SK-N-SH (cell line): Measurements from ENCODE around the gene SOX18.

Experiments used
- CTCF ChIP-seq: fragments of 200-600 bp; sonication (generic); IDR thresholded peaks from 2 replicates; pipeline ENCODE4 v1.6.1; 2017; ENCODE audit warnings: antibody characterized with exemption, mild to moderate bottlenecking, moderate library complexity
- EP300 ChIP-seq, 2 experiments: IDR thresholded peaks; 2 replicates each; pipeline versions ENCODE4 v1.4.0 to v1.6.1; 2012; ENCODE audit warnings: borderline replicate concordance in 1 of 2, low read depth in 1 of 2, low read length in 1 of 2
- FOXJ3 ChIP-seq: sonication (generic); formaldehyde crosslinking; IDR thresholded peaks from 2 replicates; pipeline ENCODE4 v1.5.1; 2020; ENCODE audit warnings: mild to moderate bottlenecking, missing genetic modification reagents
- MXI1 ChIP-seq: IDR thresholded peaks from 2 replicates; pipeline ENCODE4 v1.6.1; 2012; ENCODE audit warnings: mild to moderate bottlenecking, low read depth, low read length, improper control_type of control experiment
- PBX3 ChIP-seq: IDR thresholded peaks from 2 replicates; pipeline ENCODE4; 2012
- POLR2AphosphoS5 ChIP-seq: IDR thresholded peaks from 2 replicates; pipeline ENCODE4 v1.6.1; 2012; ENCODE audit warnings: low read depth, low read length
- RAD21 ChIP-seq: IDR thresholded peaks from 2 replicates; pipeline ENCODE4 v1.6.1; 2012; ENCODE audit warnings: mild to moderate bottlenecking, low read length
- REST ChIP-seq: IDR thresholded peaks from 2 replicates; pipeline ENCODE4 v1.6.1; 2012; ENCODE audit warnings: mild to moderate bottlenecking, low read depth, low read length, moderate library complexity
- TCF12 ChIP-seq: IDR thresholded peaks from 2 replicates; pipeline ENCODE4 v1.4.0; 2012
- USF1 ChIP-seq: IDR thresholded peaks from 2 replicates; pipeline ENCODE4 v1.4.0; 2012; ENCODE audit warnings: low read depth, borderline replicate concordance

- TF ChIP-seq PBX3 (no peak), USF1 (no peak), CTCF (no peak), MXI1 (no peak), TCF12 (no peak), EP300 (IDR thresholded peaks at IDR 0.05; ENCODE audit: borderline replicate concordance in 1 of 2, low read depth in 1 of 2, low read length in 1 of 2) (no peak), RAD21 (no peak), REST (no peak), POLR2AphosphoS5 (no peak), FOXJ3 (CRISPR knock-in tag) (no peak)
Measured at GRCh38 chr20:64050261-64051032, 1.0 kb upstream of the SOX18 start.
